Measurements from ENCODE around the gene ANKS4B.

Gene ANKS4B

DNA sequence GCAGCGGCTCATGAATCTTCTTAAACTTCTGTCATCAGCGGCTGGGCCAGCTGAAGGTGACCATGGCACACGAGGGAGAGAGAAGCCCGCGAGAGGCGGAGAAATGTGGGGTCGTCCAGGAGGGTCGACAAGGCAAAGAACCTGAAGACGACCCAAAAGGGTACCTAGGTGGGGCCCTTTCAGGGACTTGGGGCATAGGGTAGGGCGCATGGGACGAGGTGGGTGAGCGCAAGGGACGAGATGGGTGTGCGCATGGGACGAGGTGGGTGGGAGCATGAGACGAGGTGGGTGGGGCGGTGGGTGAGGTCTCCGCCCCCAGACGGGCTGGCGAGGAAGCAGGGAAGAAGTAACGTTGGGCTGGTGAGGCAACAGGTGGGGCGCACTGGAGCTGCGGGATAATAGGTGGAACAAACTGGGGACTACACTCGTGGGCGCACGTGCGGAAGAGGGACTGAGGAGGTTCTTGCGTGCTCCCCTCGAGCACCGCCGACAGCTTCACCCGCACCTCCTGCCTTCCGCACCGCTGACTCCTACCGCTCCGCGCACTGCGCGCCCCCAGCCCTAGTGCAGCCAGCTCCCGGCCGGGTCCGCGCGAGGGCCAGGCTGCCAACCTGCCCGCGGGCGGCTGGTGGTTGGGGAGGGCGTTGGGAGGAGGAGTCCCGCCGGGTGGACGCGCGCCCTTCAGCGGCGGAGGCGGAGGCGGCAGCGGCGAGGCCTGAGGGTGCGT is 67.8 kb downstream of the ANKS4B start:
- peak; percentile 83 for DNase-seq

DNA sequence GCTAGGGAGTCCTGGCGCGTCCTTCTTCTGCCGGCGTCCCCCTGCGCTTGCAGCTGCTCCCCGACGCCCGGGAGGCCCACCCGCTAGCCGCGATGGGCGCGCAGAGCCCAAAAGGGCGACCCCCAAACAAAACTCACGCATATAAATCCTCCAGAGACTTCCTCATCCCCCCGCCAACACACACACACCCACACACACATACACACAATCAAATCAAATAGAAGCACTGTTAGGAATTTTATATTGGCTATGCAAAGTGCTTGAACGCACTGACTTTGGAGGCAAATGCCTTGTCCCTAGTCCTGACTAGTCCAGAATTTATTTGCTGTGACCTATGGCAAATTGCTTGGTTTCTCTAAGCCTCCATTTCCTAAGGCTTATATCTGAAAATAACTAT is 68.4 kb downstream of the ANKS4B start:
- peak; percentile 9 for DNase-seq

DNA sequence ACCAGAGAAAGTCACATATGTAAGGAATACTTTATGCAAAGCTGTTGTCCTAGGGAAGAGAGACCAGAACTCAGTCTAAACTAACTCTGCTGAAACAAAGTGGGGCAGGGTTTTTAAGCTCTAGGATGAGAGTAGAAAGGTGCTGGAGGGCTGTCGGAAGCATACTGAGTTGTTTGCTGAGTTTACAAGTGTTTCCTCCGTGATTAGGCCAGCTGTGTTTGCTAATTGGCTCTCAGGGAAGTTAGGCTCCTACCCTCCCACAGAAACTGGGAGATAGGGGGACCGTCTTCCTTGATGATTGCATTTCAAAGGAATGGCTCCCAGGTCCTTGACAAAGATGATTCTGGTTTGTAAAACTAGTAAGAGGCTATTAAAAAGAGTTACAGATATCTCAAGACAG is 69.0 kb downstream of the ANKS4B start:
- DNase-seq, result no peak

DNA sequence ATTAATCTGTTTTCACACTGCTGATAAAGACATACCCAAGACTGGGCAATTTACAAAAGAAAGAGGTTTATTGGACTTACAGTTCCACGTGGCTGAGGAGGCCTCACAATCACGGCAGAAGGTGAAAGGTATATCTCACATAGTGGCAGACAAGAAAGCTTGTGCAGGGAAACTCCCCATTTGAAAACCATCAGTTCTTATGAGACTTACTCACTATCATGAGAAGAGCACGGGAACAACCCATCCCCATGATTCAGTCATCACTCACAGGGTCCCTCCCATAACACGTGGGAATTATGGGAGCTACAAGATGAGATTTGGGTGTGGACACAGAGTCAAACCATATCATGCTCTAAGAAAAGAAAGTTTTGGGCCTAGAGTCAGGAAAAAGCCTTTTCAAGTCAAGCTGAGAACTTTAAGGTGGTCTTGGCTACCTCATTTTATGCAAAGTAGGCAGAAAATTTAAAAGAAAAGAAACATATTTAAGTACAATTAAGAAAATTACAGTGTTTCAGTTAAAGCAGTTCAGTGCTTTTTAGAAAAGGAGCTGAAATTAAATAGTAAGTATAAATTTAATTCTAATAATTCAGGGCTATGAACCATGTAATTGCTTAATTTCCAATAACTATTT is 69.5 kb downstream of the ANKS4B start:
- DNase-seq, result peak; percentile 28

All from hematopoietic multipotent progenitor cell treated with erythropoietin and hydrocortisone succinate and interleukin-3 and kit ligand, for 8 days (in vitro differentiated cells).